IMR-90 (cell line): ENCODE measurements around the gene INHBC. TPM values are rescaled to one million over a fixed set of nuclear protein-coding genes. Genes with fewer than 3 reads are reported as not detected.

ENCODE experiments used
- ATAC-seq: fragments of 200-7000 bp; cut with Tn5 transposase; 2 replicates; pipeline ENCODE4 v1.9.1; 2020; ENCODE audit warnings: low read depth, mild to moderate bottlenecking, moderate library complexity
- BruUV-seq: library from RNA; stranded (reverse); fragments of 400-500 nt; replicated peaks from 2 replicates; lab custom pipeline; 2021; lab: Mats Ljungman, UMichigan
- CTCF ChIA-PET: fragments of 300-600 bp; formaldehyde crosslinking; extraction: SDS; loops from one replicate; lab custom pipeline; 2021; ENCODE audit warnings: antibody characterized with exemption; lab: Yijun Ruan, JAX
- POLR2A ChIA-PET: fragments of 300-600 bp; sonication (Branson Sonifier 250); formaldehyde crosslinking; loops from one replicate; lab custom pipeline; 2022; ENCODE audit warnings: antibody characterized with exemption; ENCODE audit not compliant: unreplicated experiment; lab: Charles Lee
- DNase-seq: peaks from one replicate; pipeline ENCODE4 v3.0.0; 2013
- H2AFZ ChIP-seq: replicated peaks from 2 replicates; pipeline ENCODE3; 2013; ENCODE audit warnings: low read length, mild to moderate bottlenecking; ENCODE audit not compliant: poor library complexity
- H2AK5ac ChIP-seq: 2 replicates; pipeline ENCODE4 v1.6.1; 2013; ENCODE audit warnings: low read depth, low read length, inconsistent platforms
- H2AK9ac ChIP-seq: replicated peaks from 2 replicates; pipeline ENCODE3; 2013; ENCODE audit warnings: mild to moderate bottlenecking, low read depth, low read length, moderate library complexity; ENCODE audit not compliant: poor library complexity
- H2BK120ac ChIP-seq: 2 replicates; pipeline ENCODE4 v1.6.1; 2013; ENCODE audit warnings: low read depth, low read length, inconsistent platforms
- H2BK15ac ChIP-seq: 3 replicates; pipeline ENCODE4 v1.6.1; 2013; ENCODE audit warnings: low read depth, low read length, inconsistent platforms
- H2BK20ac ChIP-seq: 2 replicates; pipeline ENCODE4 v1.6.1; 2013; ENCODE audit warnings: low read depth, mild to moderate bottlenecking, inconsistent platforms, low read length, moderate library complexity
- H2BK5ac ChIP-seq: 2 replicates; pipeline ENCODE4 v1.6.1; 2013; ENCODE audit warnings: mild to moderate bottlenecking, low read depth, low read length, inconsistent platforms; ENCODE audit not compliant: poor library complexity, severe bottlenecking
- H3K14ac ChIP-seq: replicated peaks from 2 replicates; pipeline ENCODE4 v1.6.1; 2013; ENCODE audit warnings: low read depth, low read length, inconsistent platforms
- H3K18ac ChIP-seq: 2 replicates; pipeline ENCODE4 v1.6.1; 2013; ENCODE audit warnings: low read depth, low read length, control low read depth
- H3K23ac ChIP-seq: 2 replicates; pipeline ENCODE4 v1.6.1; 2013; ENCODE audit warnings: low read depth, low read length, inconsistent platforms
- H3K27ac ChIP-seq: 2 replicates; pipeline ENCODE4 v1.5.1; 2013; ENCODE audit warnings: mild to moderate bottlenecking, control low read depth, low read length; ENCODE audit not compliant: insufficient read depth
- H3K27me3 ChIP-seq: 2 replicates; pipeline ENCODE4 v1.6.1; 2013; ENCODE audit warnings: low read length; ENCODE audit not compliant: control insufficient read depth, insufficient read depth
- H3K36me3 ChIP-seq: 2 replicates; pipeline ENCODE4 v1.6.1; 2013; ENCODE audit warnings: low read length, mixed read lengths; ENCODE audit not compliant: control insufficient read depth, insufficient read depth
- H3K4ac ChIP-seq: 2 replicates; pipeline ENCODE4 v1.6.1; 2013; ENCODE audit warnings: low read depth, low read length, inconsistent platforms
- H3K4me1 ChIP-seq: 2 replicates; pipeline ENCODE4 v1.6.1; 2013; ENCODE audit warnings: low read length, mixed read lengths; ENCODE audit not compliant: control insufficient read depth, insufficient read depth
- H3K4me2 ChIP-seq: 2 replicates; pipeline ENCODE4 v1.6.1; 2013; ENCODE audit warnings: low read depth, mild to moderate bottlenecking, control low read depth, low read length, moderate library complexity
- H3K4me3 ChIP-seq: 2 replicates; pipeline ENCODE4 v1.5.1; 2013; ENCODE audit warnings: low read depth, mild to moderate bottlenecking, control low read depth, low read length, moderate library complexity; ENCODE audit not compliant: insufficient read depth
- H3K56ac ChIP-seq: 2 replicates; pipeline ENCODE4 v1.6.1; 2013; ENCODE audit warnings: low read length, inconsistent platforms; ENCODE audit not compliant: insufficient read depth; ENCODE audit errors: extremely low read depth
- H3K79me1 ChIP-seq, 2 experiments: 2 replicates each; pipeline ENCODE4 v1.6.1; 2013; ENCODE audit warnings: low read length in 2 of 2, inconsistent platforms in 1 of 2, low read depth in 1 of 2
- H3K9ac ChIP-seq: 2 replicates; pipeline ENCODE4 v1.6.1; 2013; ENCODE audit warnings: low read depth, low read length, control low read depth
- H3K9me1 ChIP-seq: 2 replicates; pipeline ENCODE4 v1.6.1; 2013; ENCODE audit warnings: low read length, inconsistent platforms; ENCODE audit not compliant: insufficient read depth
- H3K9me3 ChIP-seq: 2 replicates; pipeline ENCODE4 v1.6.1; 2013; ENCODE audit warnings: low read length; ENCODE audit not compliant: control insufficient read depth, insufficient read depth
- H4K20me1 ChIP-seq: 2 replicates; pipeline ENCODE4 v1.6.1; 2013; ENCODE audit warnings: low read length, inconsistent platforms; ENCODE audit not compliant: insufficient read depth
- H4K5ac ChIP-seq: 2 replicates; pipeline ENCODE4 v1.6.1; 2013; ENCODE audit warnings: mild to moderate bottlenecking, low read depth, low read length, control low read depth
- H4K8ac ChIP-seq, 2 experiments: 2 replicates each; pipeline ENCODE4 v1.6.1; 2013; ENCODE audit warnings: low read depth in 2 of 2, low read length in 2 of 2, control low read depth in 1 of 2, inconsistent platforms in 1 of 2
- H4K91ac ChIP-seq: 2 replicates; pipeline ENCODE4 v1.6.1; 2013; ENCODE audit warnings: low read depth, low read length, inconsistent platforms; ENCODE audit not compliant: insufficient read depth
- CEBPB ChIP-seq: IDR thresholded peaks from 2 replicates; pipeline ENCODE4 v1.6.1; 2012; ENCODE audit warnings: low read depth, low read length, improper control_type of control experiment
- CHD1 ChIP-seq: IDR thresholded peaks from 2 replicates; pipeline ENCODE4 v1.6.1; 2012; ENCODE audit warnings: low read depth, low read length, improper control_type of control experiment
- FOS ChIP-seq: fragments of 150-350 bp; IDR thresholded peaks from 2 replicates; pipeline ENCODE4 v1.6.1; 2016; ENCODE audit warnings: low read depth, low read length
- MAFK ChIP-seq: IDR thresholded peaks from 2 replicates; pipeline ENCODE4 v1.6.1; 2012; ENCODE audit warnings: low read depth, low read length, improper control_type of control experiment
- MXI1 ChIP-seq: IDR thresholded peaks from 2 replicates; pipeline ENCODE4 v1.6.1; 2012; ENCODE audit warnings: low read depth, mild to moderate bottlenecking, low read length, moderate library complexity, borderline replicate concordance
- NFE2L2 ChIP-seq: fragments of 150-350 bp; IDR thresholded peaks from 2 replicates; pipeline ENCODE4 v1.6.1; 2016; ENCODE audit warnings: low read depth, mild to moderate bottlenecking, low read length
- POLR2A ChIP-seq: IDR thresholded peaks from 2 replicates; pipeline ENCODE4 v1.6.1; 2012; ENCODE audit warnings: mild to moderate bottlenecking, low read depth, low read length
- RAD21 ChIP-seq: IDR thresholded peaks from 2 replicates; pipeline ENCODE4 v1.6.1; 2012; ENCODE audit warnings: low read length, improper control_type of control experiment
- RCOR1 ChIP-seq: IDR thresholded peaks from 2 replicates; pipeline ENCODE4 v1.6.1; 2012; ENCODE audit warnings: mild to moderate bottlenecking, low read length, improper control_type of control experiment; ENCODE audit not compliant: insufficient replicate concordance
- RFX5 ChIP-seq: IDR thresholded peaks from 2 replicates; pipeline ENCODE4 v1.8.0; 2012; ENCODE audit warnings: low read depth, mild to moderate bottlenecking, low read length, moderate library complexity
- SMC3 ChIP-seq: fragments of 150-350 bp; IDR thresholded peaks from 2 replicates; pipeline ENCODE4 v1.6.1; 2016; ENCODE audit warnings: low read depth, mild to moderate bottlenecking, antibody characterized with exemption, low read length, moderate library complexity
- WGBS, 2 experiments: methylation state at CpG; one replicate each; pipeline versions ENCODE4 v1.1.5 to v1.1.7; 2013; ENCODE audit warnings: missing lambda C conversion rate in 2 of 2; ENCODE audit not compliant: insufficient read length in 1 of 2; ENCODE audit errors: extremely low coverage in 2 of 2; 5-methylcytosine and 5-hydroxymethylcytosine counted together
- dilution Hi-C: fragments of 300-500 bp; cut with HindIII; formaldehyde crosslinking; loops from one replicate; pipeline ENCODE4 v1.14.3; 2018; ENCODE audit warnings: low sequenced_read_pairs; ENCODE audit not compliant: unreplicated experiment
- in situ Hi-C: fragments of 300-500 bp; cut with MboI; formaldehyde crosslinking; loops from 3 replicates; pipeline ENCODE4 v1.14.3; 2019; ENCODE audit warnings: low sequenced_read_pairs, inconsistent platforms, mixed read lengths
- intact Hi-C: fragments of 100-400 bp; cut with micrococcal nuclease; formaldehyde crosslinking; loops from 2 replicates; pipeline ENCODE4 v1.10.0; 2022
- polyA plus RNA-seq, 3 experiments: library from polyadenylated mRNA; depleted of rRNA; stranded (reverse); fragments of >200 nt; gene quantifications; 2 replicates each; pipeline ENCODE4 v1.2.3, GENCODE V29; 2012; ENCODE audit warnings: low replicate concordance in 1 of 3
- total RNA-seq: library from RNA; depleted of rRNA; stranded (reverse); fragments of >200 nt; gene quantifications from 2 replicates; pipeline ENCODE4 v1.2.3, GENCODE V29; 2012
- TF ChIP-seq, protein P1 (sequence below): fragments of 150-350 bp; IDR thresholded peaks from 2 replicates; pipeline ENCODE4 v1.6.1; 2016; ENCODE audit warnings: low read depth, mild to moderate bottlenecking, low read length, moderate library complexity, borderline replicate concordance
- TF ChIP-seq, protein P2 (sequence below): conservative IDR thresholded peaks from 2 replicates; pipeline ENCODE4 v1.5.1; 2012; ENCODE audit warnings: mild to moderate bottlenecking, low read depth, low read length, improper control_type of control experiment
- TF ChIP-seq, protein P3 (sequence below): fragments of 150-350 bp; IDR thresholded peaks from 2 replicates; pipeline ENCODE4 v1.6.1; 2017; ENCODE audit warnings: mild to moderate bottlenecking, antibody characterized with exemption, low read length, low read depth

Gene INHBC
- total and polyA plus RNA-seq, 2 of the 4 experiments (the other 2 are of a cell fraction) = 0.09 TPM; not detected in 1

- WGBS, 2 experiments = no CpG with 5 or more reads among the region's 7 CpGs
- Histone ChIP-seq H2BK20ac (no peak overlapping the region), H4K8ac (no peak overlapping the region), H3K4ac (no peak overlapping the region), H2AFZ (peak overlapping the region; percentile 39), H4K5ac (no peak overlapping the region), H3K56ac (no peak overlapping the region), H2AK5ac (no peak overlapping the region), H2AK9ac (no peak overlapping the region), H4K91ac (no peak overlapping the region), H3K27ac (no peak overlapping the region), H3K4me1 (0 out of 2 replicates have a peak, but pooled peaks cover 3% of the 10 kb centered on the region), H3K4me2 (no peak overlapping the region), H3K36me3 (no peaks in the 10 kb centered on the region), H3K18ac (no peak overlapping the region), H3K9ac (no peak overlapping the region), H3K27me3 (peaks cover 57% of the 10 kb centered on the region), H2BK15ac (no peak overlapping the region), H3K4me3 (no peak overlapping the region), H3K9me1 (no peaks in the 10 kb centered on the region), H3K14ac (no peak overlapping the region), H2BK5ac (no peak overlapping the region), H4K20me1 (no peaks in the 10 kb centered on the region), H3K23ac (no peak overlapping the region), H3K79me1 (no peaks in the 10 kb centered on the region), H2BK120ac (no peak overlapping the region), H3K9me3 (no peaks in the 10 kb centered on the region; the same call in 1 of the 2 replicates)
- TF ChIP-seq RCOR1 (no peak), MXI1 (no peak), FOS (no peak), CEBPB (no peak), SMC3 (no peak), CHD1 (no peak), RAD21 (no peak), POLR2A (no peak), NFE2L2 (no peak), MAFK (no peak), RFX5 (no peak)
- TF ChIP-seq, protein P1, sequence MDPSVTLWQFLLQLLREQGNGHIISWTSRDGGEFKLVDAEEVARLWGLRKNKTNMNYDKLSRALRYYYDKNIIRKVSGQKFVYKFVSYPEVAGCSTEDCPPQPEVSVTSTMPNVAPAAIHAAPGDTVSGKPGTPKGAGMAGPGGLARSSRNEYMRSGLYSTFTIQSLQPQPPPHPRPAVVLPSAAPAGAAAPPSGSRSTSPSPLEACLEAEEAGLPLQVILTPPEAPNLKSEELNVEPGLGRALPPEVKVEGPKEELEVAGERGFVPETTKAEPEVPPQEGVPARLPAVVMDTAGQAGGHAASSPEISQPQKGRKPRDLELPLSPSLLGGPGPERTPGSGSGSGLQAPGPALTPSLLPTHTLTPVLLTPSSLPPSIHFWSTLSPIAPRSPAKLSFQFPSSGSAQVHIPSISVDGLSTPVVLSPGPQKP = no peak
- TF ChIP-seq, protein P2, sequence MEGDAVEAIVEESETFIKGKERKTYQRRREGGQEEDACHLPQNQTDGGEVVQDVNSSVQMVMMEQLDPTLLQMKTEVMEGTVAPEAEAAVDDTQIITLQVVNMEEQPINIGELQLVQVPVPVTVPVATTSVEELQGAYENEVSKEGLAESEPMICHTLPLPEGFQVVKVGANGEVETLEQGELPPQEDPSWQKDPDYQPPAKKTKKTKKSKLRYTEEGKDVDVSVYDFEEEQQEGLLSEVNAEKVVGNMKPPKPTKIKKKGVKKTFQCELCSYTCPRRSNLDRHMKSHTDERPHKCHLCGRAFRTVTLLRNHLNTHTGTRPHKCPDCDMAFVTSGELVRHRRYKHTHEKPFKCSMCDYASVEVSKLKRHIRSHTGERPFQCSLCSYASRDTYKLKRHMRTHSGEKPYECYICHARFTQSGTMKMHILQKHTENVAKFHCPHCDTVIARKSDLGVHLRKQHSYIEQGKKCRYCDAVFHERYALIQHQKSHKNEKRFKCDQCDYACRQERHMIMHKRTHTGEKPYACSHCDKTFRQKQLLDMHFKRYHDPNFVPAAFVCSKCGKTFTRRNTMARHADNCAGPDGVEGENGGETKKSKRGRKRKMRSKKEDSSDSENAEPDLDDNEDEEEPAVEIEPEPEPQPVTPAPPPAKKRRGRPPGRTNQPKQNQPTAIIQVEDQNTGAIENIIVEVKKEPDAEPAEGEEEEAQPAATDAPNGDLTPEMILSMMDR = no peak
- TF ChIP-seq, protein P3, sequence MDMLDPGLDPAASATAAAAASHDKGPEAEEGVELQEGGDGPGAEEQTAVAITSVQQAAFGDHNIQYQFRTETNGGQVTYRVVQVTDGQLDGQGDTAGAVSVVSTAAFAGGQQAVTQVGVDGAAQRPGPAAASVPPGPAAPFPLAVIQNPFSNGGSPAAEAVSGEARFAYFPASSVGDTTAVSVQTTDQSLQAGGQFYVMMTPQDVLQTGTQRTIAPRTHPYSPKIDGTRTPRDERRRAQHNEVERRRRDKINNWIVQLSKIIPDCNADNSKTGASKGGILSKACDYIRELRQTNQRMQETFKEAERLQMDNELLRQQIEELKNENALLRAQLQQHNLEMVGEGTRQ = no peak
- POLR2A ChIA-PET = no interaction called here
- no peak for ATAC-seq
- dilution Hi-C loops (no loop called here), in situ Hi-C loops (no loop called here), intact Hi-C loops (no loop called here)
- no TSS peak for BruUV-seq
- DNase-seq = no peak
- CTCF ChIA-PET = interaction anchor here (1.1 to 1.9 kb wide), 4 partner anchors 12 to 20 kb away, joined by 3 to 8 read pairs (median 4); partner anchors contain the start of genes GLI1 and INHBE
These were observed 40.3 kb downstream of the INHBC start for GRCh38 chr12:57474862-57475261.
